ENCODE measurements around the gene DVL3. TPM values are rescaled to one million over a fixed set of nuclear protein-coding genes. Genes with fewer than 3 reads are reported as not detected.

Gene DVL3
- total RNA-seq, 3 donors from 2014 or later, result 35.7 to 40.2 (median 36.1) TPM

- intact Hi-C loops (cut with DNase I; ENCODE audit: low total_unique reads), result no loop called here
- TF ChIP-seq POLR2AphosphoS5 (IDR thresholded peaks at IDR 0.05) (no peak), POLR2A (IDR thresholded peaks at IDR 0.05) (no peak)
- TF ChIP-seq, protein P1, sequence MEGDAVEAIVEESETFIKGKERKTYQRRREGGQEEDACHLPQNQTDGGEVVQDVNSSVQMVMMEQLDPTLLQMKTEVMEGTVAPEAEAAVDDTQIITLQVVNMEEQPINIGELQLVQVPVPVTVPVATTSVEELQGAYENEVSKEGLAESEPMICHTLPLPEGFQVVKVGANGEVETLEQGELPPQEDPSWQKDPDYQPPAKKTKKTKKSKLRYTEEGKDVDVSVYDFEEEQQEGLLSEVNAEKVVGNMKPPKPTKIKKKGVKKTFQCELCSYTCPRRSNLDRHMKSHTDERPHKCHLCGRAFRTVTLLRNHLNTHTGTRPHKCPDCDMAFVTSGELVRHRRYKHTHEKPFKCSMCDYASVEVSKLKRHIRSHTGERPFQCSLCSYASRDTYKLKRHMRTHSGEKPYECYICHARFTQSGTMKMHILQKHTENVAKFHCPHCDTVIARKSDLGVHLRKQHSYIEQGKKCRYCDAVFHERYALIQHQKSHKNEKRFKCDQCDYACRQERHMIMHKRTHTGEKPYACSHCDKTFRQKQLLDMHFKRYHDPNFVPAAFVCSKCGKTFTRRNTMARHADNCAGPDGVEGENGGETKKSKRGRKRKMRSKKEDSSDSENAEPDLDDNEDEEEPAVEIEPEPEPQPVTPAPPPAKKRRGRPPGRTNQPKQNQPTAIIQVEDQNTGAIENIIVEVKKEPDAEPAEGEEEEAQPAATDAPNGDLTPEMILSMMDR (IDR thresholded peaks at IDR 0.05), result no peak
These were observed 29.2 kb upstream of the DVL3 start for GRCh38 chr3:184126006-184126405.

GRCh38 chr3:184129012-184129411 lies 26.2 kb upstream of the DVL3 start:
- no peaks in the 10 kb centered on the region for H3K9me3 ChIP-seq
- no peaks in the 10 kb centered on the region for H3K4me1 ChIP-seq
- H3K27ac ChIP-seq, result no peak overlapping the region
- TF ChIP-seq POLR2AphosphoS5 (IDR thresholded peaks at IDR 0.05), result no peak
- no peak for TF ChIP-seq POLR2A (IDR thresholded peaks at IDR 0.05)
- TF ChIP-seq, protein P1 (IDR thresholded peaks at IDR 0.05), result peak in 1 of 3 donors; percentile 28
- no peak overlapping the region for H3K4me3 ChIP-seq
- DNase-seq (ENCODE audit: low spot score in 2 of 2), result no peak
- H3K27me3 ChIP-seq, result no peaks in the 10 kb centered on the region
- intact Hi-C loops (cut with DNase I; ENCODE audit: low total_unique reads), result no loop called here
- H3K36me3 ChIP-seq, result no peaks in the 10 kb centered on the region

More at GRCh38 chr3:184126006-184126405, 29.2 kb upstream of the DVL3 start:
- Histone ChIP-seq H3K27me3 (no peaks in the 10 kb centered on the region), H3K36me3 (no peaks in the 10 kb centered on the region), H3K27ac (no peak overlapping the region), H3K4me3 (no peak overlapping the region), H3K9me3 (no peaks in the 10 kb centered on the region), H3K4me1 (no peaks in the 10 kb centered on the region)
- DNase-seq (ENCODE audit: low spot score in 2 of 2), result no peak

DNA sequence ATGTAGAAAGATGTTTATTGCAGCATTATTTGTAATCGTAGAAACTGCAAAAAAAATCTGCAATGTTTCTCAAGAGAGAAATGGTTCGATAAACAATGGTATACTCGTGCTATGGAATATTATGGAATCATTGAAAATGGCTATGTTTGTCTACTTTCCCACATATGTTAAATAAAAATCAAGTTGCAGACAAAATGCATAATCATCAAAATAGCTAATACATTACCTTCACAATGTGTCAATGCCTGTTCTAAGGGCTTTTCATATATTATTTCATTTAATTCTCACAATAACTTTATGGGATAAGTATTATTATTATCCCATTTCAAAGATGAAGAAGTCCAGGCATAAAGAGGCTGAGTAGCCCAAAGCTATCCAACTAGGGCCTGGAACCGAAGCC lies 22.2 kb upstream of the DVL3 start:
- no peaks in the 10 kb centered on the region for H3K9me3 ChIP-seq
- no peak overlapping the region for H3K27ac ChIP-seq
- no peak for DNase-seq (ENCODE audit: low spot score in 2 of 2)
- TF ChIP-seq, protein P1 (IDR thresholded peaks at IDR 0.05), result no peak
- TF ChIP-seq POLR2A (IDR thresholded peaks at IDR 0.05) (no peak), POLR2AphosphoS5 (IDR thresholded peaks at IDR 0.05) (no peak)
- no peaks in the 10 kb centered on the region for H3K36me3 ChIP-seq
- H3K27me3 ChIP-seq, result no peaks in the 10 kb centered on the region
- H3K4me3 ChIP-seq, result no peak overlapping the region
- H3K4me1 ChIP-seq, result peaks cover 0 to 7% of the 10 kb centered on the region in 2 donors
- intact Hi-C loops (cut with DNase I; ENCODE audit: low total_unique reads), result no loop called here

DNA sequence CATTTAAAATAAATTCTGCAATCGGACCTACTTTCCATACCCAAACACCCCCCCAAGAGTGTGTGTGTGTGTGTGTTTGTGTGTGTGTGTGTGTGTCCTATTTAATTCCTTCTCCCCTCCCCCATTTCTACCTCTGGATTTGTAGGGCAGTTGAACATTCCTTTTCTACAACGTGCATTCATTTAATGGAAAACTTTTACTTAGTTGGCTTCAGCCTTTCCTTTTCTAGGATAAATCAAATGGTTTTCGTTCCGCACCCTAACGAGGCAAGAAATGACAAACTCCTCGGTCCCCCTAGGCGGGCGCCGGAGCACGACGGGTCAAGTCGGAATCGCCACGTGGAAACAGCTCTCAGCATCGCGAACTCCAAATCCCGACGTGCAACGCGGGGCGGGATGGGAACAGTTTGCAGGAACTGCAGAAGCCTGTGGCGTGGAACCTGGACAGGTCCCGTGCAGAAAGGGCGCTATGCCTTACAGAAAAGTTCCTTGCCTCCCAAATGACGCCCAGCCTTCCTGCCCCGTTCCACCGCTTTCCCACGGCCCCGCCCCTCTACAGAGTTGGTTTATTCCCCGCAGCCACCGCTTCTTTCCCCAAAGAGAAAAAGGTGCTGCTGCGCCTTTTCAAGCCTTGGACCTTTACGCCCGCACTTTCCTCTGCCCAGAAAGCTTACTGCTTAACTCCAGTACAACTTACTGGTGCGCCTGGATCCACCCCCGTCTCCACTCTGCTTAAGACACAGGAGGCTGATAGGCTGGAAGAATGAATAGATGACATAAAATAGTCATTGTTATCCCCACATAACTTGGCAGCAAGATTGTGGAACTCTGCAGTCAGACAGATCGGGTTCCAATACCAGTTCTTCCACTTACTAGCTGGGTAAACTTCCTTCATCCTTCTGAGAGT lies 21.1 kb upstream of the DVL3 start:
- Histone ChIP-seq H3K27ac (peak overlapping the region; percentile 88 to 96), H3K4me3 (peak overlapping the region; percentile 69 to 96 (median 82)), H3K4me1 (peaks cover 0 to 7% of the 10 kb centered on the region in 2 donors), H3K36me3 (no peaks in the 10 kb centered on the region), H3K27me3 (no peaks in the 10 kb centered on the region), H3K9me3 (no peaks in the 10 kb centered on the region)
- intact Hi-C loops (cut with DNase I; ENCODE audit: low total_unique reads), result no loop called here
- peak; percentile 70 to 80 for DNase-seq (ENCODE audit: low spot score in 2 of 2)
- peak in 2 of 3 donors; percentile 29 to 37 for TF ChIP-seq POLR2AphosphoS5 (IDR thresholded peaks at IDR 0.05)
- TF ChIP-seq, protein P1 (IDR thresholded peaks at IDR 0.05), result no peak

DNA sequence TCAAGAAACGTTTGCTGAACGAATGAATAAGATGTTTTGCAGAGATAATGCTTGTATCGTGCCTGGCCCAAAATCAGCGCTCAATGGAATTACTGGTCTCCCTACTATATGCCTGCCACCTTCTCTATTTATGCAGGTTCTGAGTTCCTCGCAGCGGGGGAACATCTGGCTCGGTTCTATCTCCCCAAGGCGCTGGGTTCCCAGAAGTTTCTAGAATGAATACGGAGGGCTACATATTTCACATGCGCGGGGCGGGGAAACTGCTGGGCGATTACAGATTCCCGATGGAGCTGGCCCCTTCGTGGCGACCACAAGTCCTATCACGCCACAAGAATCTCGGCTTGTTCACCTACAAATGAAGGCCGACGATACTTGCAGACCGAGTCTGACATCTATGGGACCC lies 20.4 kb upstream of the DVL3 start:
- no peaks in the 10 kb centered on the region for H3K36me3 ChIP-seq
- H3K9me3 ChIP-seq, result no peaks in the 10 kb centered on the region
- H3K4me3 ChIP-seq, result peak overlapping the region; percentile 69 to 96 (median 82)
- H3K27ac ChIP-seq, result peak overlapping the region; percentile 88 to 96
- no peaks in the 10 kb centered on the region for H3K27me3 ChIP-seq
- TF ChIP-seq POLR2A (IDR thresholded peaks at IDR 0.05) (no peak), POLR2AphosphoS5 (IDR thresholded peaks at IDR 0.05) (no peak)
- TF ChIP-seq, protein P1 (IDR thresholded peaks at IDR 0.05), result no peak
- intact Hi-C loops (cut with DNase I; ENCODE audit: low total_unique reads), result no loop called here
- peak; percentile 23 to 52 for DNase-seq (ENCODE audit: low spot score in 2 of 2)
- H3K4me1 ChIP-seq, result peaks cover 0 to 7% of the 10 kb centered on the region in 2 donors

Measured in breast epithelium (tissue), 4 donors.